ENCODE measurements around the gene EXD3.
"Not testable (repeated sequence)": the region's sequence is repeated elsewhere in the genome, so short reads cannot be mapped to it uniquely, and the experiment has no call there.

The EXD3 gene

DNA sequence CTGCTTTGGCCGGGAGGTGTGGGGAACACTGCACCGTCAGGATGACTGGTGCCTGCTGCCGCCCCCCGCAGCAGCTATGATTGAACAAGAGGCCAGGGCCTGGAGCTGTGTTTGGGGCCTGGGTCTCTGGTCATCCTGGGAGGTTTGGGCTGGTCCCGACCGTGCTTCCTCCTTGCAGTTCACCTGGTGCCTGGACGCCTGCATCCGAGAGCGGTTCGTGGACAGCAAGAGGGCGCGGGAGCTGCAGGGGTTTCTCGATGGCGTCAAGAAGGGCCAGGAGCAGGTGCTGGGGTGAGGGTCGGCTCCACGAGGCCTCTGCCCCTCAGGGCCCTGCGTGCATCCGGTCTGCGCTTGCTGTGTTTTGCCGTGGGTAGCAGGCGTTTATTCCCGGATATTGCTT, 158.9 kb downstream of the EXD3 start:
- no peak for DNase-seq

DNA sequence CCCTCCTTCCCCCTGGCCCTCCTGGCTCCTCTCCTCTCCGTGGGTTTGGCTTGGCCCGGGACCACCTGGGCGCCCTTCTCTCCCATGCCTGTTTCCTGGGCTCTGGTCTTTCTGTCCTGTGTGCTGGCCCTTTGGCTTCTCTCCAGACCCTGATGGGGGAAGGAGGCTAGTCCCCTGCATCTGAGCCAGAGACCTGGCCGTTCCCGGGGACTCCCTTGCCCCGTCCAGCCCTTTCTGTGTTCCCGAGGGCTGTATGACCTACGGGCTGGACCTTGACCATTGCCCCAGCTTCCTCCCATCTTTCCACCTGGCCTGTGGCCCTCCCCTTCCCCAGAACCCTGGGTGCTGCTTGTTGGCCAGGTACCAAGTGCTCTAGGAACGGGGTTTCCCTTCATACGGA, 159.5 kb downstream of the EXD3 start:
- no peak for DNase-seq

DNA sequence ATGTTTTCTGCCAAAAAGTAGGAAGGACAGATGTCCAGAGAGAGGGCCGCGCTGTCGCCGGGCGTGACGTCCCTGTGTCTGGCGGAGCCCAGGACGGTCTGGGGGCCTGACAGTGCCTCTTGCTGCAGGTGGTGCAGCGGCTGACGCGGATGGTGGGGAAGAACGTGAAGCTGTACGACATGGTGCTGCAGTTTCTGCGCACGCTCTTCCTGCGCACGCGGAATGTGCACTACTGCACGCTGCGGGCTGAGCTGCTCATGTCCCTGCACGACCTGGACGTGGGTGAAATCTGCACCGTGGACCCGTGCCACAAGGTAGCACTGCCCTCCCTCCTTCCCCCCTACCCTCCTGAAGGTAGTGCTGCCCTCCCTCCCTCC, 160.1 kb downstream of the EXD3 start:
- no peak for DNase-seq

DNA sequence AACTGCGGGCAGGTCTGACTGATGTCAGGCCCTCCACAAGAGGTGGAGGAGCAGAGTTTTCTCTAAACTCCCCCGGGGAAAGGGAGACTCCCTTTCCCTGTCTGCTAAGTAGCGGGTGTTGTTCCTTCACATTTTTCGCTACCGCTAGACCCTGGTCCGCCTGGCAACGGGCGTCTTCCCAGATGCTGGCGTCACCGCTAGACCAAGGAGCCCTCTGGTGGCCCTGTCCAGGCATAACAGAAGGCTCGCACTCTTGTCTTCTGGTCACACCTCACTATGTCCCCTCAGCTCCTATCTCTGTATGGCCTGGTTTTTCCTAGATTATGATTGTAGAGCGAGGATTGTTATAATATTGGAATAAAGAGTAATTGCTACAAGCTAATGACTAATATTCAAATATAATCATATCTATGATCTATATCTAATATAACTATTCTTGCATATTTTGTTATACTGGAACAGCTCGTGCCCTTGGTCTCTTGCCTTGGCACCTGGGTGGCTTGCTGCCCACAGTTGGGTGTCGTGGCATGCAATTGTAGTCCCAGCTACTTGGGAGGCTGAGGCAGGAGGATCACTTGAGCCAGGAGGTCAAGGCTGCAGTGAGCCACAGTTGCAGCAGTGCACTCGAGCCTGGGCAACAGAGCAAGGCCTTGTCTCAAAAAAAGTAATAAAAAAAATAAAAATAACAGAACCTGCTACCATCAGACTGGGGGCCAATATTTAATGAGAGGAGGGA, 160.6 kb downstream of the EXD3 start:
- not testable (repeated sequence) for DNase-seq

All from activated naive CD4-positive, alpha-beta T cell treated with anti-CD3 and anti-CD28 coated beads, Interleukin-2, amount 50 U/mL, for 16 hours (primary cell).